Measurements from ENCODE around the gene TP53TG5.

Gene TP53TG5

DNA sequence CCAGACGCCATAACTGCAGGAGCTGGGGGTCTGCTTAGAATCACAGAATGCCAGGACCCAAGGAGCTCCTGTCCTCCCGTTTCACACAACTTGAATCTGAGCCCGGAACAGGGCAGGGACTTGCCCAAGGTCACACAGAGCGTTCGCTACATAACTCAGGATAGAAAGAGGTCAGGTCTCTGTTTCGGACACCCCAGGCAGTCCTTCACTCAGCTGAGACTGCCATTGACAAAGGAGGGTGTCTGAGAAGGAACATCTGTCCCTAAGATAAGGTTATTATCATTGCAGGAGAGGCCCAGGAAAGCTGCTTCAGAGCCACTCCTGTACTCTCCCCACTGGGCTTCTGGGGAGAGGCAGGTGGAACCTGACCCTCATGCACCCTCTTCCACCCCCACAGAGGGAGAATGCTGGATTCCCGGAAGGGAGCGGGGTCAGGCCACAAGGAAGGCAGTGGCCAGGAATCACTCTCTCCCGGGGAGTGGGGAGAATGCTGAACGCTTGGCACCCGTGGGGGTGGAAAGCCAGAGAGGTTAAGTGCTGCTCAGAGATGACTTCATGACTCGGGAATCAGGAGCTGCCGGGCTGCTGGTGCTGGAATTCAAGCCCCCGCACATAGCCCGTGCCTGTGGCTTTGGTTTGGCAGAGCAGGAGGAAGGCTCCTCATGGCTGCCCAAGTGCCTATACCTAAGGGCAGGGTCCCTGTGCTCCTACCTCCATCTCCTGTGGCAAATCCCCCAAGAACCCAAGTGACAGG, 40.6 kb downstream of the TP53TG5 start:
- H3K9me3 ChIP-seq, result no peaks in the 10 kb centered on the region
- no peak for TF ChIP-seq CTCF (IDR thresholded peaks at IDR 0.05)
- H3K4me3 ChIP-seq (ENCODE audit: low read depth in 1 of 2, low read length in 1 of 2), result no peak overlapping the region
- H3K27ac ChIP-seq, result no peak overlapping the region
- no peaks in the 10 kb centered on the region for H3K36me3 ChIP-seq
- no peaks in the 10 kb centered on the region for H3K4me1 ChIP-seq (ENCODE audit: control insufficient read depth in 1 of 2, insufficient read depth in 1 of 2, low read depth in 1 of 2, low read length in 1 of 2)
- no peaks in the 10 kb centered on the region for H3K27me3 ChIP-seq

DNA sequence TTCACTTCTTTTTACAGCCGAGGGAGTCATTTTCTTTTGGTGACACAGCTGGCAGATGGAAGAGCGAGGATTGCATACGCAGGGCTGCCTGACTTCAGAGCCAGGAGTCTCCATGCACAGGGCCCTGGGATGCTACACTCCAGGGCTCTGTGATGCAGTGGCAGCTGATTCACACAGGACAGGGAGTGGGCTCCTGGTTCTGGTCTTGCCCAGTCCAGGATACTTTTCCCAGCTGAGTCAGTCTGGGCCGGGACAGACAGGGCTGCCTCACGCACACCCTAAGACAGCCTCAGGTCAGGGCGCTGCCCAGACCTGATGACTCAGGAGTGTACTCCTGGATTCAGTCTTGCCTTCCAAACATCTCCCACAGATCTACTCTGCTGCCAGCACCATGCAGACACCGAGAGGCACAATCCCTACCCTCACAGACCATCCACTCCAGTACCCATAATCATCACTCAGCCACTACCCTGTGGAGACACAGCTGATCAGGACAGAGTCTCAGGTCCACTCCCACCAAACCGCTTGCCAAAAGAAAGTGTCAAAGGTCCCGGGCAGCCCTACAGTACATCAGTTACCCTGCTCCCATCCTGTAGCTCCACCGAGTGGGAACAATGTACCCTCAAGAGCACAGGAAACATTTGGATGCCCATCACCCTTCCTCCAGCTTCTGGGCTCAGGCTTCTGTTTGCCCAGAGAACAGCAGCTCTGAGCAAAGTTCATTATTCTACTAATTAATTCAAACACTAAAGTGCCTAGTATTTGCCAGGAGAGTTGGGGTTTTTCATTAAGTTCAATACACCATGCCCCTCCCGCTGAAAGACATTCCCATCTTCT, 41.4 kb downstream of the TP53TG5 start:
- Histone ChIP-seq H3K27me3 (no peaks in the 10 kb centered on the region), H3K9me3 (no peaks in the 10 kb centered on the region), H3K4me1 (ENCODE audit: control insufficient read depth in 1 of 2, insufficient read depth in 1 of 2, low read depth in 1 of 2, low read length in 1 of 2) (no peaks in the 10 kb centered on the region), H3K4me3 (ENCODE audit: low read depth in 1 of 2, low read length in 1 of 2) (no peak overlapping the region), H3K27ac (no peak overlapping the region), H3K36me3 (no peaks in the 10 kb centered on the region)
- no peak for TF ChIP-seq CTCF (IDR thresholded peaks at IDR 0.05)

DNA sequence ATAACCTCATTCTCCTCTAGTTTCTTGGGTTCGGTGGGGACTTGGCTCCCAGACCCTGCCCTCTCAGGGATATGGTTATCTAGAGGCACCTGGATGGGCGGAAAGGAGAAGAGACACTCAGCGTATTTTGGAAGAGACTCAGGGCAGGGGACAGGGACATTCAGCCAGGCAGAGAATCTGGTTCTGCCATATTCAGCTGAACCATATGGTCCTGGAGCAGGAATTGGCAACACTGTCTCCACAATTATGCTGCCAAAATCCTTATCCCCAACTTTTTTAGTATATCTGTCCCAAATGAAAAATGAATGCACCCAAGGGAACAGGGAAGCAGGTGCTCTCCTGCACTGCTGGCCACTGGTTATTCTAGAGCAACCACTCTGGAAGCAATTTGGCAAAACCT, 47.6 kb downstream of the TP53TG5 start:
- H3K4me3 ChIP-seq (ENCODE audit: low read depth in 1 of 2, low read length in 1 of 2), result no peak overlapping the region
- H3K27me3 ChIP-seq, result no peaks in the 10 kb centered on the region
- no peaks in the 10 kb centered on the region for H3K9me3 ChIP-seq
- no peaks in the 10 kb centered on the region for H3K36me3 ChIP-seq
- H3K4me1 ChIP-seq (ENCODE audit: control insufficient read depth in 1 of 2, insufficient read depth in 1 of 2, low read depth in 1 of 2, low read length in 1 of 2), result no peaks in the 10 kb centered on the region
- TF ChIP-seq CTCF (IDR thresholded peaks at IDR 0.05), result no peak
- H3K27ac ChIP-seq, result no peak overlapping the region

DNA sequence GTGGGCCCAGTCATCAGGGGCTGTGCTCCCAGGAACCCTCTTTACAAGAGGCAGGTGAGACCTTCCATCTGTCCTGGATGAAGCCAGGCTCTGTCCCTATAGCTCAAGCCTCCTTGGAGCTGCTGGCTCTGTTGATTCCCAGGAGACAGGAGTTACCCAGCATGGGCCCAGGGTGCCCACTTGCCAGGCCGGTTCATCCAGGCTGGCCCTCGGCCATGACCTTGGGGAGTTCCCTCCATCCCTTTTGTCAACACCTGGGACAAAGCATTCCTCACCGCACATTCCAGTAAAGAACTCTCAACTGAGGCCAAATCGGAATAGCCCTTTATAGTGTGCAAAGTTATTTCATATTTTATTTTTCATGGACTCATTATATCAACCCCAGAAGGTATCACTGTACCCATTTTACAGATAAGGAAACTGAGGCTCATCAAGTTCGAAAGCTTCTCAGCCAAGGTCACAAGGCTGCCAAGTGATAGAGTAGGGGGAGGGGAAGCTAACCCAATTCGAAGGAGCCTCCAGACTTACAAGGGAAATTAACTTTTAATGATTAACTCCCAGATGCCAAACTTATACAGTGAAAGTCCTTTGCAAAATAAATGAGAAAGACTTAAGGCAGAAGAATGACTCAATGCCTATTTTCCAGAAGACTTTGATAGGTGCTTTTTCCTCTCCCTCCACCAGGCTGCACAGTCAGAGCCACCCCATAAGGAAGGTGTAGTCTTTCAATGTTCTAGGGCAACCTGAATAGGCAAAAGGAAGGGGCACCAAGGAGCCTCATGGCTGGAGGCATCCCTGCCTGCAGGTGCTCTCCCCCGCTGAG, 48.4 kb downstream of the TP53TG5 start:
- Histone ChIP-seq H3K4me3 (ENCODE audit: low read depth in 1 of 2, low read length in 1 of 2) (no peak overlapping the region), H3K36me3 (no peaks in the 10 kb centered on the region), H3K9me3 (no peaks in the 10 kb centered on the region), H3K27ac (no peak overlapping the region), H3K4me1 (ENCODE audit: control insufficient read depth in 1 of 2, insufficient read depth in 1 of 2, low read depth in 1 of 2, low read length in 1 of 2) (no peaks in the 10 kb centered on the region), H3K27me3 (no peaks in the 10 kb centered on the region)
- no peak for TF ChIP-seq CTCF (IDR thresholded peaks at IDR 0.05)

DNA sequence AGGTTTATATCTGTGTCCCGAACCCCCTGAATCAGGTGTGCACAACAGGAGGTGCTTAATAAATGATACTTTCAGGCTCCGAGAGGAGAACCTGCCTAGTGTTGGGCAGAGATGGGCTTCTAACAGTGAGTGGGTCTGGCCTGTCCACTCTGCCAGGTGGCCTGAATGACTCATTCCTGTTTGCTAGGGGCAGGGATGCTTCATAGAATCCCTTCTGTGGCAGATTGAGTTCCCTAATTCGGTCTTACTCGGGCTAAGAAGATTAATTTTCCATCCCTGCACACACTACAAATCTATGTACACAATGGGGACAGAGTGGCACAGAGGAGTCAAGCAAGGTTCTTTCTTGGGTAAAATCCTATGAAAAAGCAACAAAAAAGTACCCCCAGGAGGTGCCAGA, 49.7 kb downstream of the TP53TG5 start:
- H3K4me3 ChIP-seq (ENCODE audit: low read depth in 1 of 2, low read length in 1 of 2), result no peak overlapping the region
- H3K36me3 ChIP-seq, result no peaks in the 10 kb centered on the region
- no peaks in the 10 kb centered on the region for H3K27me3 ChIP-seq
- no peak for TF ChIP-seq CTCF (IDR thresholded peaks at IDR 0.05)
- no peak overlapping the region for H3K27ac ChIP-seq
- no peaks in the 10 kb centered on the region for H3K4me1 ChIP-seq (ENCODE audit: control insufficient read depth in 1 of 2, insufficient read depth in 1 of 2, low read depth in 1 of 2, low read length in 1 of 2)
- no peaks in the 10 kb centered on the region for H3K9me3 ChIP-seq
